K562 (cell line): Measurements from ENCODE around the gene TMBIM4. TPM values are rescaled to one million over a fixed set of nuclear protein-coding genes. Genes with fewer than 3 reads are reported as not detected.

Source experiments
- ATAC-seq: fragments of 200-7000 bp; cut with Tn5 transposase; 3 replicates; pipeline ENCODE4 v1.9.1; 2020; ENCODE audit warnings: moderate library complexity
- BruUV-seq: library from RNA; stranded (reverse); fragments of 400-500 nt; replicated peaks from 2 replicates; lab custom pipeline; 2021; lab: Mats Ljungman, UMichigan
- CTCF ChIA-PET: fragments of 300-600 bp; formaldehyde crosslinking; extraction: SDS; loops from one replicate; lab custom pipeline; 2021; ENCODE audit warnings: low intra/inter-chr PET ratio; lab: Yijun Ruan, JAX
- POLR2A ChIA-PET: fragments of 300-600, 350-650 bp; sonication (Branson Sonifier 250); formaldehyde crosslinking; extraction: SDS; loops from one replicate; lab custom pipeline; 2021; ENCODE audit warnings: antibody characterized with exemption, inconsistent platforms; lab: Yijun Ruan, JAX
- DNase-seq, 4 experiments: peaks; one replicate each; pipeline versions ENCODE4 v3.0.0 to v3.0.0-alpha.2; 2011 to 2018; ENCODE audit warnings: low spot score in 3 of 4, mixed read lengths in 3 of 4; ENCODE audit errors: extremely low read depth in 1 of 4
- FAIRE-seq: peaks from 2 replicates; lab custom pipeline; 2011; peaks lifted over from hg19 to GRCh38; lab: Jason Lieb, UNC
- H2AFZ ChIP-seq: 2 replicates; pipeline ENCODE4 v1.6.0; 2011; ENCODE audit warnings: low read depth, low read length, control low read depth, inconsistent platforms
- H3K27ac ChIP-seq: fragments of 200-600 bp; 3 replicates; pipeline ENCODE4 v1.8.0; 2011; ENCODE audit warnings: low read depth, mild to moderate bottlenecking, control low read depth, inconsistent platforms, low read length, moderate library complexity, mixed read lengths; ENCODE audit errors: extremely low read depth
- H3K27me3 ChIP-seq, 2 experiments: fragments of 300-600 bp in 1 of 2; 2 replicates in 1 of 2; 3 replicates in 1 of 2; pipeline versions ENCODE4 v1.6.0 to v1.8.0; 2011; ENCODE audit warnings: inconsistent platforms in 2 of 2, low read length in 2 of 2, mild to moderate bottlenecking in 1 of 2, mixed read lengths in 1 of 2, moderate library complexity in 1 of 2; ENCODE audit not compliant: control insufficient read depth in 2 of 2, insufficient read depth in 2 of 2
- H3K36me3 ChIP-seq: fragments of 300-600 bp; 3 replicates; pipeline ENCODE4 v1.8.0; 2011; ENCODE audit warnings: mild to moderate bottlenecking, low read length, inconsistent platforms; ENCODE audit not compliant: control insufficient read depth, insufficient read depth
- H3K4me1 ChIP-seq, 2 experiments: fragments of 200-600 bp in 1 of 2; replicated peaks in 1 of 2; 2 replicates in 1 of 2; 3 replicates in 1 of 2; pipeline versions ENCODE4 v1.5.1 to v1.8.0; 2011; ENCODE audit warnings: inconsistent platforms in 2 of 2, low read length in 2 of 2, mild to moderate bottlenecking in 1 of 2, mixed read lengths in 1 of 2, moderate library complexity in 1 of 2; ENCODE audit not compliant: control insufficient read depth in 2 of 2, insufficient read depth in 2 of 2
- H3K4me2 ChIP-seq: 2 replicates; pipeline ENCODE4 v1.6.1; 2011; ENCODE audit warnings: low read length, control low read depth, inconsistent platforms, mixed read lengths; ENCODE audit not compliant: insufficient read depth
- H3K4me3 ChIP-seq: fragments of 200-600 bp; sonication (generic), shearing (Covaris generic); 2 replicates; pipeline ENCODE4 v1.5.1; 2016; ENCODE audit warnings: control low read depth, inconsistent platforms
- H3K79me2 ChIP-seq: fragments of 200-600 bp; 3 replicates; pipeline ENCODE4 v1.8.0; 2011; ENCODE audit warnings: low read length, inconsistent platforms; ENCODE audit not compliant: control insufficient read depth, insufficient read depth
- H3K9ac ChIP-seq, 2 experiments: 2 replicates each; pipeline versions ENCODE4 v1.6.0 to v1.6.1; 2011; ENCODE audit warnings: low read depth in 2 of 2, low read length in 2 of 2, control low read depth in 1 of 2, inconsistent platforms in 1 of 2, mild to moderate bottlenecking in 1 of 2, mixed read lengths in 1 of 2; ENCODE audit not compliant: insufficient read depth in 1 of 2
- H3K9me1 ChIP-seq: one replicate; pipeline ENCODE4 v1.6.0; 2011; ENCODE audit warnings: inconsistent platforms, mild to moderate bottlenecking, low read length, moderate library complexity; ENCODE audit not compliant: control insufficient read depth, insufficient read depth
- H3K9me3 ChIP-seq: replicated peaks from 2 replicates; pipeline ENCODE4 v1.5.1; 2011; ENCODE audit warnings: low read depth, low read length, inconsistent platforms; ENCODE audit not compliant: control insufficient read depth, insufficient read depth
- H4K20me1 ChIP-seq: replicated peaks from 2 replicates; pipeline ENCODE4 v1.6.1; 2011; ENCODE audit warnings: low read length, inconsistent platforms, mixed read lengths; ENCODE audit not compliant: control insufficient read depth, insufficient read depth
- ASH1L ChIP-seq: fragments of 450-650 bp; IDR thresholded peaks from 2 replicates; pipeline ENCODE4 v1.6.1; 2018; ENCODE audit warnings: borderline replicate concordance, mild to moderate bottlenecking, low read depth; ENCODE audit not compliant: partially characterized antibody
- HCFC1 ChIP-seq: IDR thresholded peaks from 2 replicates; pipeline ENCODE4 v1.6.1; 2012; ENCODE audit warnings: low read depth, low read length, improper control_type of control experiment
- PATZ1 ChIP-seq: fragments of 250-450 bp; sonication (Bioruptor Pico); IDR thresholded peaks from 2 replicates; pipeline ENCODE4 v1.5.0; 2020; ENCODE audit warnings: mild to moderate bottlenecking, borderline replicate concordance
- SMC3 ChIP-seq: conservative IDR thresholded peaks from 2 replicates; pipeline ENCODE4 v1.6.1; 2011; ENCODE audit warnings: low read depth, low read length, improper control_type of control experiment; ENCODE audit not compliant: insufficient read depth
- TAF15 ChIP-seq: fragments of 200-400 bp; formaldehyde crosslinking; IDR thresholded peaks from 2 replicates; pipeline ENCODE4 v1.6.1; 2017; ENCODE audit warnings: mild to moderate bottlenecking, low read depth, low read length, moderate library complexity
- TCF3 ChIP-seq: sonication (generic); formaldehyde crosslinking; IDR thresholded peaks from 2 replicates; pipeline ENCODE4 v1.4.0; 2020; ENCODE audit warnings: mild to moderate bottlenecking, missing genetic modification reagents
- ZBTB11 ChIP-seq, 3 experiments: fragments of 200-800 bp in 1 of 3; fragments of 250-450 bp in 1 of 3; fragments of 450-650 bp in 1 of 3; sonication (Bioruptor Pico) in 1 of 3; sonication (Bioruptor generic) in 1 of 3; formaldehyde crosslinking in 1 of 3; IDR thresholded peaks; 2 replicates each; pipeline versions ENCODE4 v1.6.1 to v1.8.0; 2016 to 2022; ENCODE audit warnings: mild to moderate bottlenecking in 2 of 3, missing genetic modification characterization in 2 of 3, missing compliant biosample characterization in 1 of 3, moderate library complexity in 1 of 3
- ZNF212 ChIP-seq: fragments of 450-650 bp; formaldehyde crosslinking; IDR thresholded peaks from 2 replicates; pipeline ENCODE4 v1.4.0; 2020; ENCODE audit warnings: mild to moderate bottlenecking
- ZNF551 ChIP-seq: fragments of 250-450 bp; sonication (Bioruptor Pico); IDR thresholded peaks from 2 replicates; pipeline ENCODE4 v1.5.0; 2021; ENCODE audit warnings: mild to moderate bottlenecking, moderate library complexity
- WGBS: fragments of 100-300 bp; shearing (Covaris generic); methylation state at CpG from one replicate; pipeline ENCODE4 v1.1.6; 2016; ENCODE audit warnings: low coverage, mixed read lengths; ENCODE audit not compliant: insufficient coverage; ENCODE audit errors: missing lambda C conversion rate; 5-methylcytosine and 5-hydroxymethylcytosine counted together
- in situ Hi-C: fragments of 300-500 bp; cut with MboI; formaldehyde crosslinking; loops from 4 replicates; pipeline ENCODE4 v1.15.0; 2018; ENCODE audit warnings: inconsistent platforms, mixed read lengths
- intact Hi-C: fragments of 100-400 bp; cut with micrococcal nuclease; formaldehyde crosslinking; loops from 2 replicates; pipeline ENCODE4 v1.14.2; 2022
- polyA plus RNA-seq, 8 experiments: library from polyadenylated mRNA; depleted of rRNA in 4 of 8; stranded (reverse) in 5 of 8; unstranded in 3 of 8; fragments of >200 nt; fragmentation: Nextera tagmentation in 2 of 8; fragmentation: Illumina TruSeq in 1 of 8; extraction: Ambion mirVana in 2 of 8; extraction: Trizol in 1 of 8; gene quantifications; 2 replicates each; pipeline versions ENCODE4 v1.2.1 to v1.2.3, GENCODE V29; 2011 to 2014; ENCODE audit warnings: inconsistent platforms in 1 of 8, missing spikeins in 1 of 8
- total RNA-seq, 7 experiments: library from RNA; depleted of rRNA in 6 of 7; stranded (reverse); fragments of >200 nt in 6 of 7; fragmentation: Illumina TruSeq in 2 of 7; extraction: Trizol in 2 of 7; gene quantifications; 2 replicates each; pipeline versions ENCODE4 v1.2.1 to v1.2.3, GENCODE V29; 2011 to 2021; ENCODE audit warnings: low replicate concordance in 1 of 7
- TF ChIP-seq, protein P1 (sequence below): fragments of 450-650 bp; formaldehyde crosslinking; IDR thresholded peaks from 2 replicates; pipeline ENCODE4 v1.4.0; 2020; ENCODE audit warnings: mild to moderate bottlenecking, moderate library complexity
- TF ChIP-seq, protein P2 (sequence below): sonication (generic); formaldehyde crosslinking; IDR thresholded peaks from 2 replicates; pipeline ENCODE4 v1.8.0; 2023; ENCODE audit warnings: mild to moderate bottlenecking, missing genetic modification reagents

TMBIM4 gene
- total and polyA plus RNA-seq, 9 of the 15 experiments (the other 6 are each of a cell fraction or from before 2014, with no cell fraction given), result 18.6 to 272 (median 50.0) TPM

DNA sequence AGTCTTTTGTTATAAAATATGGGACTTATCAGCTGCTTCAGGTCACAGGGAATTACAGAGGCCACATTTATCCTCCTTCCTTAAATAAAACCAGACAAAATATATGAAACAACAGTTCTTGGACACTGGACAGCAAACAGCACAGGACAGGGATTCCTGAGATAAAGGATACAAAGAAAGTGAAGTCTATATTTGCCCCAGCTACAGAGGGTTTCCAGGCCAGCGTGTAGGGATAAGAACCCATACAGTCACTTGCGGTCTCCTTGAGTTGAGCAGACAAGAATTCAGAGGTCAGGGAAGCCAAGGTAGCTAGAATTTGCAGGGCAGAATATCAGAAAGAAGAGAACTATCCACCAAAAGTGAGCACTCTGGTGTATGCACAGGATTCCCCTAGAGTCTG lies 30.5 kb downstream of the TMBIM4 start:
- CTCF ChIA-PET, result no interaction called here
- no TSS peak for BruUV-seq
- Histone ChIP-seq H3K27ac (no peak overlapping the region), H3K4me3 (no peak overlapping the region), H3K36me3 (peaks cover 34% of the 10 kb centered on the region), H3K79me2 (no peaks in the 10 kb centered on the region), H3K9ac (no peak overlapping the region), H3K27me3 (no peaks in the 10 kb centered on the region), H3K9me3 (peaks cover 13% of the 10 kb centered on the region), H3K9me1 (no peaks in the 10 kb centered on the region), H3K4me1 (no peaks in the 10 kb centered on the region), H3K4me2 (no peak overlapping the region), H2AFZ (no peak overlapping the region), H4K20me1 (no peaks in the 10 kb centered on the region)
- intact Hi-C loops, result no loop called here
- DNase-seq (no peak), FAIRE-seq (no peak), ATAC-seq (no peak)
- in situ Hi-C loops, result no loop called here
- POLR2A ChIA-PET, result interaction anchor here (1.9 kb wide), 1 partner anchor 9 kb away, joined by 7 read pairs; the partner anchor contains the start of gene LLPH
- WGBS, result 92% methylated on average over 2 of the region's 2 CpGs
- TF ChIP-seq, protein P1, sequence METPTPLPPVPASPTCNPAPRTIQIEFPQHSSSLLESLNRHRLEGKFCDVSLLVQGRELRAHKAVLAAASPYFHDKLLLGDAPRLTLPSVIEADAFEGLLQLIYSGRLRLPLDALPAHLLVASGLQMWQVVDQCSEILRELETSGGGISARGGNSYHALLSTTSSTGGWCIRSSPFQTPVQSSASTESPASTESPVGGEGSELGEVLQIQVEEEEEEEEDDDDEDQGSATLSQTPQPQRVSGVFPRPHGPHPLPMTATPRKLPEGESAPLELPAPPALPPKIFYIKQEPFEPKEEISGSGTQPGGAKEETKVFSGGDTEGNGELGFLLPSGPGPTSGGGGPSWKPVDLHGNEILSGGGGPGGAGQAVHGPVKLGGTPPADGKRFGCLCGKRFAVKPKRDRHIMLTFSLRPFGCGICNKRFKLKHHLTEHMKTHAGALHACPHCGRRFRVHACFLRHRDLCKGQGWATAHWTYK (CRISPR knock-in tag), result no peak
- TF ChIP-seq ZNF551 (CRISPR knock-in tag) (no peak), HCFC1 (no peak), PATZ1 (no peak), SMC3 (no peak), ASH1L (no peak), TAF15 (no peak), TCF3 (CRISPR knock-in tag) (no peak), ZBTB11 (CRISPR knock-in tag; IDR thresholded peaks at IDR 0.05) (no peak), ZNF212 (CRISPR knock-in tag) (no peak)
- TF ChIP-seq, protein P2, sequence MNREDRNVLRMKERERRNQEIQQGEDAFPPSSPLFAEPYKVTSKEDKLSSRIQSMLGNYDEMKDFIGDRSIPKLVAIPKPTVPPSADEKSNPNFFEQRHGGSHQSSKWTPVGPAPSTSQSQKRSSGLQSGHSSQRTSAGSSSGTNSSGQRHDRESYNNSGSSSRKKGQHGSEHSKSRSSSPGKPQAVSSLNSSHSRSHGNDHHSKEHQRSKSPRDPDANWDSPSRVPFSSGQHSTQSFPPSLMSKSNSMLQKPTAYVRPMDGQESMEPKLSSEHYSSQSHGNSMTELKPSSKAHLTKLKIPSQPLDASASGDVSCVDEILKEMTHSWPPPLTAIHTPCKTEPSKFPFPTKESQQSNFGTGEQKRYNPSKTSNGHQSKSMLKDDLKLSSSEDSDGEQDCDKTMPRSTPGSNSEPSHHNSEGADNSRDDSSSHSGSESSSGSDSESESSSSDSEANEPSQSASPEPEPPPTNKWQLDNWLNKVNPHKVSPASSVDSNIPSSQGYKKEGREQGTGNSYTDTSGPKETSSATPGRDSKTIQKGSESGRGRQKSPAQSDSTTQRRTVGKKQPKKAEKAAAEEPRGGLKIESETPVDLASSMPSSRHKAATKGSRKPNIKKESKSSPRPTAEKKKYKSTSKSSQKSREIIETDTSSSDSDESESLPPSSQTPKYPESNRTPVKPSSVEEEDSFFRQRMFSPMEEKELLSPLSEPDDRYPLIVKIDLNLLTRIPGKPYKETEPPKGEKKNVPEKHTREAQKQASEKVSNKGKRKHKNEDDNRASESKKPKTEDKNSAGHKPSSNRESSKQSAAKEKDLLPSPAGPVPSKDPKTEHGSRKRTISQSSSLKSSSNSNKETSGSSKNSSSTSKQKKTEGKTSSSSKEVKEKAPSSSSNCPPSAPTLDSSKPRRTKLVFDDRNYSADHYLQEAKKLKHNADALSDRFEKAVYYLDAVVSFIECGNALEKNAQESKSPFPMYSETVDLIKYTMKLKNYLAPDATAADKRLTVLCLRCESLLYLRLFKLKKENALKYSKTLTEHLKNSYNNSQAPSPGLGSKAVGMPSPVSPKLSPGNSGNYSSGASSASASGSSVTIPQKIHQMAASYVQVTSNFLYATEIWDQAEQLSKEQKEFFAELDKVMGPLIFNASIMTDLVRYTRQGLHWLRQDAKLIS (CRISPR knock-in tag), result no peak
